Stimulated activated CD8-positive, alpha-beta memory T cell treated with anti-CD3 and anti-CD28 coated beads, Interleukin-12 subunit alpha, Interleukin-12 subunit beta, amount 100 ng/mL, for 4 hours (primary cell): ENCODE data around the gene SIRT7.

ENCODE experiments used
- DNase-seq: peaks from one replicate; pipeline ENCODE4 v3.0.0-alpha.2; 2020; ENCODE audit warnings: low read depth

SIRT7 gene, protein sequence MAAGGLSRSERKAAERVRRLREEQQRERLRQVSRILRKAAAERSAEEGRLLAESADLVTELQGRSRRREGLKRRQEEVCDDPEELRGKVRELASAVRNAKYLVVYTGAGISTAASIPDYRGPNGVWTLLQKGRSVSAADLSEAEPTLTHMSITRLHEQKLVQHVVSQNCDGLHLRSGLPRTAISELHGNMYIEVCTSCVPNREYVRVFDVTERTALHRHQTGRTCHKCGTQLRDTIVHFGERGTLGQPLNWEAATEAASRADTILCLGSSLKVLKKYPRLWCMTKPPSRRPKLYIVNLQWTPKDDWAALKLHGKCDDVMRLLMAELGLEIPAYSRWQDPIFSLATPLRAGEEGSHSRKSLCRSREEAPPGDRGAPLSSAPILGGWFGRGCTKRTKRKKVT

DNA sequence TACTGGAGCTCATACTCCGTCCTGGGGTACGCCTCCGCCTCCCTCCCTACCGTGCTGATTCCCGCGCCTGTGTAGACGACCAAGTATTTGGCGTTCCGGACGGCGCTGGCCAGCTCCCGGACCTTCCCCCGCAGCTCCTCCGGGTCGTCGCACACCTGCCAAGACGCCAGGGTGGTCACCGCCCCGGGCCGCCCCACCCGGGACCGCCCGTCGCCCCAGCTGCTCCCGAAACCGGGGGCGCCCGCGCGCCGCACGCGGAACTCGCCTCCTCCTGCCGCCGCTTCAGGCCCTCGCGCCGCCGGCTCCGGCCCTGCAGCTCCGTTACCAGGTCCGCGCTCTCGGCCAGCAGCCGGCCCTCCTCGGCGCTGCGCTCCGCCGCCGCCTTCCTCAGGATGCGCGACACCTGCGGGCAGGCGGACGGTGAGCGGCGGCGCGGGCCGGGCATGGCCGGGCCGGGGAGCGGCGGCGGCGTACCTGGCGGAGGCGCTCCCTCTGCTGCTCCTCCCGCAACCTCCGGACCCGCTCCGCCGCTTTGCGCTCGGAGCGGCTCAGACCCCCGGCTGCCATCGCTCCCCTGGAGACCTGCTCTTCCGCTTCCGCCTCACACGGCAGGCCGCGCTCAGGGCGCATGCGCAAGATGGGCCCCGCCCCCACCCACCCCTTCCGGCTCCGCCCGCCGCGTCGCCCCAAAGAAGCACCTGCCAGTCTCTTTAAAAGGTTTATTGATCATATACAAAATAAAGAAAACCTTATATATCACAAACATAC is at the start of gene SIRT7:
Gene SIRT7, minus strand, starts transcription at position 612 of the 768 bp plus-strand sequence. Its CDS starts 45 bp downstream, at position 567.
- DNase-seq, result peak; percentile 74

DNA sequence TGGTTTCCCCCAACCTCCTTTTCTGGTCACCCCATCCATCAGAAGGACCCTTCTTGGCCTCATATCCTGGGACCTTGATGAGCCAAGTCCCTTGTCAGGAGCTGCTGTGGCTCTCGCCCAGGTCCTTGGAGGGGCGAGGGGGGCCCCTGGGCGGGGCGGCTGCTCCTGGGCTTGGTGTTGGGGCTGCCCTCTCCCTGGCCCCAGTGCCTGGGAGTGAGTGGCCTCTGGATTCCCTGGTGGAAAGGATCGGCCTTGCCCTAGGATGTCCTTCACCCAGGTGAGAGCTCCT is 49.2 kb upstream of the SIRT7 start:
- DNase-seq, result no peak

DNA sequence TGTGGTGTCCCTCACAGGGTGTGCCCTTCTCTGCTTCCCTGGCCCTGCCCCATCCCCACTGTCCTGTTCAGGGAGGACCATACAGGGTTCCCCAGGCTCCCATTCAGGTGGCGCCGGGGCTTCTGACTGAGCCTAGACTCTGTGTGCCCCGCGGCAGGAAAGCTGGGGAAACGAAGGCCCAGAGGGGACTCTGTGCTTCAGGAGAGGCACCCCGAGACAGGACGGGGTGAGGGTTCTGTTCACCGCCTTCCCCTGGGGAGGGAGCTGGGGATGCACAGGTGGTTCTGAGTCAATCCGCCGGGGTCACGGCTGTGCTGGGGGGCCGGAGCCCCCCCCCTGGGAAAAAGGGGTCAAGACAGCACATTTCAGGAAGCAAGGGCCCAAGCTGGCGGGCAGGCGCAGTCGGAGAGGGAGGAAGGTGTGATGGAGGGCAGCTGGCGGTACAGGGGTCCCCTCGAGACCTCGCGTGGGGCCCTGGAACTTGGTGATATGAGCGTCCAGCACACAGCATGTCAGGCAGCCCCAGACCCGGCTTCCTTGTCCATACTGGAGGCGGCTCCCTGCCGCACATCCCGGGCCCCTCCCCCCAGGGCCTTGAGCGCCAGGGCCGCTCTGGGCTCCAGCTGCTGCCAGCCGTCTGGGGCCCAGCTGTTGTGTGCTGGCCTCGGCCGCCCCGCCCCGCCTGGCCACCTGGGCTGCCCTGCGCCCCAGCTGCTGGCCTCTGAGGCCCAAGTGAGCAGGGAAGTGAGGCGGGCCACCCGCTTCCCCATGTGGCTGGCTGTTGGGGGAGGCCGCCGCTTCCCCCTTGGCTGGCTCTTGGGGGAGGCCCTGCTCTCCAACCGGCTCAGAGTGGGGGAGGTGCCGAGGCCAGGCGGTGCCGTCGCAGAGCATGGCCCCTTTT is 48.6 kb upstream of the SIRT7 start:
- no peak for DNase-seq

DNA sequence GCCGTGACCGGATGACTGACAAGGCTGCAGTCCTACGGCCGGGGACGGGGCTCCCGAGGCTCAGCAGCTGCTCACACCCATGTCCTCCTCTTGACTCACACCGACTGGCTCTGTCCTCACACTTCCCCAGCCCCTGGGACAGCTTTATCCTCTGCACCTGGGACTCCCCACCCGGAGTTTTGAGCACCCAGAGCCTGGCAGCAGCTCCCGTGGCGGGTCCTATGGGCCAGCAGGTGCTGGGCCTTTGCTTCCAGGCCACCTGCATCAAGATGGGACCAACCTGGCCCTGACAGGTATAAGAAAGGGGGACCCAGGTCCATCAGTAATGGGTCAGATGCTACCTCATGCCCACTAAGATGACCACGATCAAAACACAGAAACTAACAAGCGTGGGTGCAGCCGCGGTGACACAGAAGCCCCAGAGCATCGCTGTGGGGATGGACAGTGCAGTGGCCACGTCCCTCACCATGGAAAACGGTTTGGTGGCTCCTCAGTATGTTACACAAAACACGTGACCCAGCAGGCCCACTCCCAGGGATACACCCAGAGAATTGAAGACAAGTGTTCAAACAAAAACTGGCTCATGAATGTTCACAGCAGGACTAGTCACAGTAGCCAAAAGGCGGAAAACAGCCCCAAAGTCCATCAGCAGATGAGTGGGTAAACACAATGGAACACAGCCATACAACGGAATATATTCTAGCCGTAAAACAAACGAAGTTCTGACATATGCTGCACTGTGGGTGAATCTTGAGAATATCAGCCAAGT is 46.3 kb upstream of the SIRT7 start:
- DNase-seq, result no peak

DNA sequence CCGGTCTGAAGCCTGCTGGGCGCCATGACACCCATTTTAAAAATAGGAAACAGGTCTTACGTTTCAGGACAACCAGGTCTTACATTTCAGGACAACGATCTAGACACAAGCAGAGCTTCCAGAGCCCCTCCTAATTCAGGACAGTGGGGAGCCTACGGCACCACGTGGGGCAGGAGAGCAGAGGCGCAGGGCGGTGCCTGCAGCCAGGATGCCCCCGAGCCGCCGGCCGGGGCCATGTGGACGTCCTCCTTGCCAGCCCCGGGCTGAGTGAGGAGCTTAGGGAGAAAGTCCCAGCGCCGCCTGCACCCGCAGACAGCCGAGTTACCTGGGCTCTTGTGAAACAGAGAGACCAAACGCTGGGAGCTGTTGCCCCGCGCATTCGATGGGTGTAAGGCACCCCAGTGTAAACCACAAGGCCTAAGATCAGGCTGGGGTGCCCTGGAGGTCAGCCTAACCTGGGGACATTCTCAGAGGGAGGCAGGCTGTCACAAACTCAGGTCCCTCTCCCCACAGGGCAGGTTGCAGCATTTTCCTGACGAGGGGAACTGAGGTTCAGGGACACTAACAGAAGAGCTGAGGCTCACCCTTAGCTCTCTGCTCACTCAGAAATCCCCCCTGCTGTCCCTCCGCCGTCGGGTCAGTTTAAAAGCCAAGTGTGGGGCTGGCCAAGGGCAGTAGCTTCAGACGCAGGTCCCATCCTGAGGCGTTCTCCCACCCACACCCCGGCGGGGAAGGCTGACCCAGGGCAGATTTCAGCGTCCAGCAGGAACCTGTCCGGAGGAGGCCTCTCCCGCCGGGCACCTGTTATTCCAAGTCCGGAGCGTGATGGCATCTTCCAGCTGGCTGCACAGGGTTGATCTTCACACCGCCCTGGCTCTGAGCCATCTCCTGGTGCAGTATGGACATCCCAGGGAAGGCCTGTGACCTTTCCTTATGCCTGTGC is 44.8 kb upstream of the SIRT7 start:
- no peak for DNase-seq

DNA sequence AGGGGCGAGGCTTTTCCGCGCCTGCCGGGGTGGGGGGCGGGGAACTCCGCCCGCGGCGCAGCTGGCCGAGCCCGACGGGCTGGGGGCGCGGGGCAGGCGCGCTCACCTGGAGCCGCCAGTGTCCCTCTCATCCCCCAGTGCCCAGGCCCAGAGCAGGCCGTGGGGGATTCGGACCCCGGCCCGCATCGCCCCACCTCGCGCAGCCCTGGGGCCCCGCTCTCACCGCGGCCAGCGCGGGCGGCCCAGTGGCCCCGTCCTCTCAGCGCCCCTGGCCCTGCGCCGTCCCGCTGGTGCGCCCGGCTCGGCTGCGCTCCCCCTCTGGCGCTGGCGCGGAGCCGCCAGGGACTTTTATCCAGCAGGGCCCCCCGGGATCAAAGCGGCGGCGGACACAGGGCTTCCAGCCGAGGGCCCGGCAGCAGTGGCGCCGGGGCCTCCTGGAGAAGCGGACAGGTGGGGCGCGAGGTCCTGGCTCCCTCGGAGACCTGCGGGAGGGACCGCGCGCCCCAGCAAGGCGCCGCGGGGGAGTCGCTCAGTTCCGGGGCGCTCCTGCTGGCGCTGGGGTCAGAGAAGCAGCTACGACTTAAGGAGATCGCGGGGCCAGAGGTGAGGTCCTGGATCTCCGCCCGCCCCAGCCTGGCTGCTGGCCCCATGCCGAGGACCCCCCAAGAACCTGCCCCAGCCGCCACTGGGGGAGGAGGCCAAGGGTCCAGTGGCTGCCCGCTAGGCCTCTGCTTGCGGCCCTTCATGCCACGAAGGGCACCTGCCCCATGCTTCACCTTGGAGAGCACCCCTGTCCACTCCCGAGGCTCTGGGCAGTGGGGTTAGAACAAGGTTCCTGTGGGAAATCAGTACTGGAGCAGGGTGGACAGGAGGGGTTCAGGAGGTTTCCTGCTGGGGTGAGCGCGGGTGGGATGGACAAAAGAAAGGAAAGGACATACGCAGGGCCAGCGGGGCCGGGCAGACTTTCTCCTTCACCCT is 43.8 kb upstream of the SIRT7 start:
- DNase-seq, result no peak

DNA sequence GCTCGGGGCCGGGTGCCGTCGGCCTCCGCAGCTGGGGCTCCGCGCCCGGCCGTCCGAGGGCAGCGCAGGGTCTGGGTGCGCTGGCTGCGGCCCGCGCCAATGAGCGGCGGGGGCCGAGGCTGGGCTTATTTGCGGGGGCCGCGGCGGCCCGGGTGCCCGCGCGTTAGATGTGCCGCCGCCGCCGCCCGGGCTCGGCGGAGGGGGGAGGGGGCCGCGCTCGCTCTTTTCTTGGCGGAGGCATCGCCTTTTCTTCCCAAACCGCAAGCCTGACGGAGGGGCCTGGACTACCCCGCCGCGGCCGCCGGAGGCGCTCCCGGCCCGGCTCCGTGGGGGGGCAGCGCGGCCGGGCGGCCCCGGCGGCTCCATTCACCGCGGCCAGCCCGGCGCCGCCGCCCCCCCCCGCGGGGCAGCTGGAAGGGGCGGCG is 43.1 kb upstream of the SIRT7 start, which contains the start of gene NOTUM:
Gene NOTUM, minus strand, starts transcription at position 101 of the 425 bp plus-strand sequence. CDS start 278 bp downstream, outside the sequence.
- DNase-seq, result no peak

DNA sequence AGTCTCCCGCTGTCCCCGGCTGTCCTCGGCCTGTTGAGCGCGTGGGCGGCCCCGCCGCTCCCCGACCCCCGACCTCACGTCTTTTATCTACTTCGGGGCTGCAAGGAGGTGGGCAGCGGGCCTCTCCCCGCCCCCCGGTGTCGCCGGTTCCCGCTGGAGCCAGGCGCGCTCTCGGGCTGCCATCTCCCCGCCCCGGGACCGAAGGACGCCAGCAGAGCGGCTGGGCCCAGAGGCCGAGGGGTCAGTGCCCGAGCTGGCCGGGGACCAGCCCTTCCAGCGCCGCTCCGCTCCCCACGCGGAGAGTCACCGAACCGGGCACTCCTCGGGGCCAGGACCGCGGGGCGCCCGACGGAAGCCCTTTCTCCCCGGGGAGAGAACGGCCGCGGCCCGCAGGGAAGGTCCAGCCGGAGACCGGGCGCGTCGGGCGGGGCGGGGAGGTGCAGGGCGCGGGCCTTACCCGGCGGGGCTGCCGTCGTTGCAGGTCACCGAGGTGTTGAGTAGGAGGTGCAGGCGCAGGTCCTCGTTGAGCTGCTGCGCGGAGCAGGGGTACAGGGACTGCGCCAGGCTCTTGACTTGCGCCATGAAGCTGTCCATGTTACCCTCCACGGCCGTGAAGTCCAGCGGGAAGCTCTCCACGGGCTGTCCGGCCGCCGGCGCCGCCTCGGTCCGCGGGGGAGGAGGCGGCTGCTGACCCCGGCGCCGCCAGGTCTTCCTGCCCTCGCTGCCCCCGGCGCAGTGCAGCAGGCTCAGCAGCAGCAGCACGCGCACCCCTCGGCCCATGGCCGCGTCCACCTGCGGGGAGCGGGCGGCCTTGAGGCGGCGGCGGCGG is 42.4 kb upstream of the SIRT7 start:
- DNase-seq, result no peak

DNA sequence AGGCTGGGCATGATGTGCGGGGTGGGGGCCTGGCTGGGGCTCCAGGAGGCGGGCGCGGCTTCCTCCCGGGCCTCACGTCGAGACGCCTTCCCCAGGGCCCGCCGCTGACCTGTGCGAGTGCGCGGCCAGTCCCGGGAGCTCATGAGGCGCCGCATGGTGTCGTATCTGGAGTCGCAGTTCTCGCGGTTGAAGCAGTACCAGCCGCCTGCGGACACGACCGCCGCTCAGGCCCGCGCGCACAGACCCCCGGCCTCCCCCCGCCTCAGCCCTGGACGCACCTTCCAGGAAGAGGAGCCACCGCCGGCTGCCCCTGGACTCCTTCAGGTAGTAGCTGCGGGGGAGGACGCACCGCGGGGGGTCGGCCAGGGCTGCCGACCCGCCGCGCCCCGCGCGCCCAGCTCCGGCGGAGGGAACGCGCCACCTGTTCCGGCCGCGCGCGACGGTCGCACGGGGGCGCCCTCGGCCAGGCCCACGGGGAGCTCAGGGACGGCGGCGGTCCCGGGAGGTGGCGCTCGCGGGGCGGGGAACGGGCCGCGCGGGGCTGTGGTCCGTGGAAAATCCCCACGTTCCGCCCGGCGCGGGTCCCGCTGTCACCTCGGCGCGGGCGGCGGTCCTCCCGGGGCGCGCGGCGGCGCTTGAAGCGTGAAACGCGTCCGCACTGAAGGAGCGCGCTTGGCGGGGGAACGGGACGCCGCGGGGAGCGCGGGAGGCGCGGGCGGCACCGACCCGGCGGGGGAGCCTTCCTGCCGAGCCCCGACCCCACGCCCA is 41.6 kb upstream of the SIRT7 start:
- peak; percentile 74 for DNase-seq

DNA sequence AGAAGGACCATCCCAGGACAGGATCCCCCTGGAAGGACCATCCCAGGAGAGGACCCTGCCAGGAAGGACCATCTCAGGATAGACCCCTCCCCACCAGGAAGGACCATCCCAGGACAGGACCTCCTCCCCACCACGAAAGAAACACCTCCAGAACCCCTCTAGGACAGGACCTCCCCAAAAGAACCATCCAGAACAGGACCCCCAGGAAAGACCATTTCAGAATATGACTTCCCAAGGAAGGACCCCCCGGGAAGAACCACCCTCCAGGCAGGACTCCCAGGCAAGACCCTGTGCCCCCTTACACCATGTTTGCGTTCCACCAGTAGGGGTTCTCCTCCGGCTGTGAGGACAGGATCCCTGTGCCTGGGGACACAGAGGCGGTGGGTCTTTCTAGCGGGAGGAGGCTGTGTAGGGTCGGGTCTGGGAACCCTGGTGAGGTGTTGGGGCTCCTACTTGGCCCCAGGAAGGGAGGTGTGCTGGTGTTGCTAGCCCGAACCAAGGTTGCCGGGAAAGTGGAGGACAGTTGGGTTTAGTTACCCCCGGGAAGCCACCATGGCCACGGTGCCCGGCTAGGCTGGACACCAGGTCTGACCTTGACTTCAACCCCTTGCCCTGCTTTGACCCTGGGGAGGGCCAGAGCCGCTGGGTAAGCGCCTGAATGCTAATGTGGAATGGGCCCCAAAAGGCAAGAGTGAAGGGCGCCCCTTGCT is 40.8 kb upstream of the SIRT7 start:
- no peak for DNase-seq

DNA sequence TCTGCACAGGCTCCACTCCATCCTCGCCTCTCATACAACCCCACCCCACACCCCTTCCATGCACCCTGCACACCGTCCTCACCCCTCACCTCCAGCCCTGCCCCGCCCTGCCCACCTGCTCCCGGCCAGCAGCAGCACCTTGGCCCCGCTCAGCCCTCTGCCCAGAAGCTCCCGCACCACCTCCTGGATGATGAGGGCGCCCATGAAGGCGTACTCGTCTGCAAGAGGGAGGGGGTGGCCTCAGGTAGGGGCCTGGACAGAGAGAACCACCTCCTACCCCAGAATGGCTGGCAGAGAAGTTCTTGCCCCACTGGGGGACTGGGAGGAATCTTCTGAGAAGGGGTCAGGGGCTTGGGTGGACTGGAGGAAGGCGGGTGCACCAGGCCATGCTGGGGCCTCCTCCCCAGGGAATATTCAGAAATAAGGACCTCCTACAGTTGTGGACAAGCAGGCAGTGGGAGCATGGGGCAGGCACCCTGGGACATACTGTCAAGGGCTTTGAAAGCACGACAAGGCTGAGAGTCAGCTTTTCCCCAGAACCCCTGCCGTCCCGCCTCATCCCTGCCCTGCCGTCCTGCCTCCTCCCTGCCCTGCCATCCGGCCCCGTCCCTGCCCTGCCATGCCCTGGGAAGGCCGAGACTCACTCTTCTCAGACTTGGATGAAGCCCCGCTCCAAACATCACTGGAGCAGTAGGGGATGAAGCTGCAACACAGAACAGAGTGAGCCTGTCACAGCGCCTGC is 39.9 kb upstream of the SIRT7 start:
- no peak for DNase-seq

DNA sequence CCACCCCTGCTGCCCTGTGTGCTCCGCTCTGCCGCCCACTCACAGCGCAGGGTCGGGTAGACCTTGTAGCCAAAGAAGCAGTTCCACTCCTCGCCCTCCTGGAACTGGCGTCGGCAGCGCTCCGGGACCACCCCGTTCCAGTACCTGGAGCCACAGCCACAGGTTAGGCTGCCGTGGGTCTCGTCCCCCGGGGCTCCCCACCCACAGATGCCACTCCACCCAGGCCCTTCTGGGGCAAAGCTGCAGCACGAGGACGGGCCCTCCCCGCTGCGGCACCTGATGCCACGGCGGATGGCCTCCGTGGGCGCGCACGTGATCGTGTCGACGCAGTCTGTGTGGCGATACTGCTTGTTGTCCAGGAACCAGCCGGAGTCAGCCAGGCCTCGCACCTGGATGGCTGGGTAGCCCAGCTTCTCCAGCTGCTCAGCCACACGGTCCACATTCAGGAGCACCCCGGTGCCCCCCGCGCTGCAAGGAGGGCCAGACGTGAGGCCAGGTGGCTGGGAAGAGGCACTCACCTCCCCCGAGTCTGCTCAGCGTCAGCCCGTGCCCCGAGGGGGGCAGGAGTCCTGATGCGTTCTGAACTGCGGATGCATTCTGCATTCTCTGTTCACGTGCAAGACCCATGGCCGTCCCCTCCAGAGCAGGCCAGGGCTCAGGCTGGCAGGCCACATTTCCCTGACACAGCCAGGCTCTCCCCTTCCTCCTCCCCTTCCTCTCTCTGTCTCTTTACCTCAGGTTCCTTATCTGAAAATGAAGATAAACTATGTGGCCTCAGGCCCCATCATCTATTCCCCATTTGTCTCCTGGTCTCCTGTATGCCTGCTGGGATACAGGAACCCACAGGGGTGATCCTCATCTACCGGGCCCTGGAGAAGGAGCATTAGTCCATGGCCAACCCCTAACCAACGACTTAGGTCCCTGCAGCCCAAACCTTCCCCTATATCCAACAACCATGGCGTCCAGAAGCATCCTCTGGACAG is 38.9 kb upstream of the SIRT7 start:
- no peak for DNase-seq

DNA sequence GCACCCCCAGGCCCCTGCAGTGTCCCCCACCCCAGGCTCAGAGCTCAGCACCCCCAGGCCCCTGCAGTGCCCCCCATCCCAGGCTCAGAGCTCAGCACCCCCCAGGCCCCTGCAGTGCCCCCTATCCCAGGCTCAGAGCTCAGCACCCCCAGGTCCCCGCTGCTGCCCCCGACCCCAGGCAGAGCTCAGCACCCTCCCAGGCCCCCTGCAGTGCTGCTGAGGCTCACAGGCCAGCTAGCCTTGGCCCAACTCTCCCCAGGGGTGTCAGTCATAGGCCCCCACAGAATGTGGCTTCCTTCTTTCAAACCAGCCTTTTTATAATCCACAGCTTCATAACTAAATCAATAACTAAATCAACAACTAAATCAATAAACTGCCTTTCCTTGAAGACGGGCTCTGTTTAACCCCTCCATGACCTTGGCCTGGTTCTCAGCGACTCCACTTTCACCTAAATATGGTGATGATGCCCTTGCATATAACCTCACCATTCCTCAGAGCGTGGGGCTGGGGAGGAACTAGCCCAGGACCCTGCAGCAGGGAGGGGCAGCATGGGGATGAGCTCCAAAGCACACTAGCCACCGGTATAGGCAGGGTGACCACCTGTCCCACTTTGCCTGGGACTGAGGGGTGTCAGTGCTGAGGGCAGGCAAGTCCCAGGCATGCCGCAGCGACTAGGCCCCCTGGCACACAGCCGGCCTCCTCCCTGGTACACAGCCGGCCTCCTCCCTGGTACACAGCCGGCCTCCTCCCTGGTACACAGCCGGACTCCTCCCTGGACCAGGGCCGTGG is 38.0 kb upstream of the SIRT7 start:
- DNase-seq, result no peak

DNA sequence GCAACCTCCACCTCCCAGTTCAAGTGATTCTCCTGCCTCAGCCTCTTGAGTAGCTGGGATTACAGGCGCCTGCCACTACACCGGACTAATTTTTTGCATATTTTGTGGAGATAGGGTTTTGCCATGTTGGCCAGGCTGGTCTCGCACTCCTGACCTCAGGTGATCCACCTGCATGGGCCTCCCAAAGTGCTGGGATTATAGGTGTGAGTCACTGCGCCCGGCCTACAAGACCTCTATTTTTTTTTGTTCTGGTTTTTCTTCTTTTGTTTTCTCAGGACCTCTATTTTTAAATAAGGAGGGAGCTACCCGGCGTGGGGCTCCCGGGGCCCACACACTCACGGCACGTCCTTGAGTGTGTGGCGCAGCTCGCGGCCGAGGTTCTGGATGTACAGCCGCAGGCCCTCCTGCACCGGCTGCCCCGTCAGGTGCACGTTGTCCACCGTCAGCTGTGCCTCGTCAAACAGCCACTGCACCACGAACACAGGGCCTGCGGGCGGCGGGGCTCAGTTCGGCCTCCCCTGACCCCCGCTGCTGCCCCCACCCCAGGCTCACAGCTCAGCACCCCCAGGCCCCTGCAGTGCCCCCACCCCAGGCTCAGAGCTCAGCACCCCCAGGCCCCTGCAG is 37.2 kb upstream of the SIRT7 start:
- DNase-seq, result no peak
